PFSK-1 (cell line): Measurements from ENCODE around the gene ZC3H18.

Experiments
- FOXP2 ChIP-seq: optimal IDR thresholded peaks from 2 replicates; pipeline ENCODE3; 2011; ENCODE audit warnings: borderline replicate concordance, control low read depth, inconsistent platforms; ENCODE audit not compliant: insufficient read depth; ENCODE audit errors: extremely low read length, extremely low read depth
- POLR2AphosphoS5 ChIP-seq: IDR thresholded peaks from 2 replicates; pipeline ENCODE4 v1.6.1; 2012; ENCODE audit warnings: low read depth, mild to moderate bottlenecking, control low read depth, low read length, moderate library complexity
- REST ChIP-seq, 2 experiments: IDR thresholded peaks; 2 replicates each; pipeline versions ENCODE4 v1.6.1 to v1.8.0; 2011 to 2012; ENCODE audit warnings: low read depth in 2 of 2, low read length in 2 of 2, control low read depth in 1 of 2, inconsistent platforms in 1 of 2, mild to moderate bottlenecking in 1 of 2, moderate library complexity in 1 of 2; ENCODE audit not compliant: insufficient read depth in 1 of 2
- SIN3A ChIP-seq: IDR thresholded peaks from 2 replicates; pipeline ENCODE4 v1.6.1; 2012; ENCODE audit warnings: mild to moderate bottlenecking, low read length, moderate library complexity, borderline replicate concordance; ENCODE audit not compliant: insufficient read depth
- TAF1 ChIP-seq: IDR thresholded peaks from 2 replicates; pipeline ENCODE4 v1.6.1; 2012; ENCODE audit warnings: low read length, control low read depth, borderline replicate concordance; ENCODE audit not compliant: insufficient read depth

Gene ZC3H18

GRCh38 chr16:88575251-88575650 is 5.0 kb downstream of the ZC3H18 start:
- no peak for TF ChIP-seq REST (IDR thresholded peaks at IDR 0.05; ENCODE audit: insufficient read depth in 1 of 2, low read depth in 2 of 2, low read length in 2 of 2)
- TF ChIP-seq SIN3A: no peak
- no peak for TF ChIP-seq TAF1
- no peak for TF ChIP-seq FOXP2
- TF ChIP-seq POLR2AphosphoS5: no peak

GRCh38 chr16:88576307-88576706 is 6.1 kb downstream of the ZC3H18 start:
- TF ChIP-seq TAF1 (no peak), SIN3A (no peak), REST (IDR thresholded peaks at IDR 0.05; ENCODE audit: insufficient read depth in 1 of 2, low read depth in 2 of 2, low read length in 2 of 2) (no peak), POLR2AphosphoS5 (no peak), FOXP2 (no peak)

GRCh38 chr16:88577166-88577565 is 7.0 kb downstream of the ZC3H18 start:
- TF ChIP-seq REST (IDR thresholded peaks at IDR 0.05; ENCODE audit: insufficient read depth in 1 of 2, low read depth in 2 of 2, low read length in 2 of 2) (no peak), POLR2AphosphoS5 (no peak), TAF1 (no peak), FOXP2 (no peak), SIN3A (no peak)

- TF ChIP-seq TAF1: no peak
- TF ChIP-seq SIN3A: no peak
- TF ChIP-seq REST (IDR thresholded peaks at IDR 0.05; ENCODE audit: insufficient read depth in 1 of 2, low read depth in 2 of 2, low read length in 2 of 2): no peak
- TF ChIP-seq FOXP2: no peak
- no peak for TF ChIP-seq POLR2AphosphoS5
Observed at GRCh38 chr16:88578446-88579313, 8.5 kb downstream of the ZC3H18 start.
